ENCODE measurements around the gene IQSEC1. TPM values are rescaled to one million over a fixed set of nuclear protein-coding genes. Genes with fewer than 3 reads are reported as not detected.

The IQSEC1 gene
- total and polyA plus RNA-seq, 2 experiments from 2014 or later: 21.2 to 24.7 TPM

- Histone ChIP-seq H4K20me1 (ENCODE audit: insufficient read depth, poor library complexity, severe bottlenecking) (peaks cover 50% of the 10 kb centered on the region), H3K4me1 (ENCODE audit: insufficient read depth) (peaks cover 35% of the 10 kb centered on the region), H3K4me3 (no peak overlapping the region), H3K9me2 (replicated peaks; ENCODE audit: insufficient read depth) (no peaks in the 10 kb centered on the region), H3K9me3 (ENCODE audit: low read depth) (no peaks in the 10 kb centered on the region), H3K27ac (no peak overlapping the region), H3K4me2 (no peak overlapping the region), H3K27me3 (no peaks in the 10 kb centered on the region), H2AFZ (no peak overlapping the region), H3K79me2 (peaks cover 90% of the 10 kb centered on the region), H3K36me3 (replicated peaks; ENCODE audit: insufficient read depth, low read depth) (no peaks in the 10 kb centered on the region)
- TF ChIP-seq EZH2phosphoT487 (IDR thresholded peaks at IDR 0.05; ENCODE audit: low read depth, severe bottlenecking, unreplicated experiment) (no peak), CTCF (IDR thresholded peaks at IDR 0.05; ENCODE audit: poor library complexity) (no peak), EZH2 (IDR thresholded peaks at IDR 0.05; ENCODE audit: borderline replicate concordance) (no peak)
- WGBS (ENCODE audit: low lambda C conversion rate, missing lambda C conversion rate): 92% methylated on average over 14 of the region's 14 CpGs
- no peak for DNase-seq (ENCODE audit: low spot score)
Measured at GRCh38 chr3:12952343-12953200, 120.7 kb downstream of the IQSEC1 start.

- 86% methylated on average over 10 of the region's 10 CpGs for WGBS (ENCODE audit: low lambda C conversion rate, missing lambda C conversion rate)
- H3K27ac ChIP-seq: no peak overlapping the region
Measured at GRCh38 chr3:12948891-12949711, 124.1 kb downstream of the IQSEC1 start.

GRCh38 chr3:12948371-12948770, 124.9 kb downstream of the IQSEC1 start:
- Histone ChIP-seq H3K4me3 (no peak overlapping the region), H3K36me3 (replicated peaks; ENCODE audit: insufficient read depth, low read depth) (no peaks in the 10 kb centered on the region), H2AFZ (no peak overlapping the region), H3K4me2 (peak overlapping the region; percentile 40), H3K9me2 (replicated peaks; ENCODE audit: insufficient read depth) (no peaks in the 10 kb centered on the region), H3K27me3 (no peaks in the 10 kb centered on the region), H3K79me2 (peaks cover 81% of the 10 kb centered on the region), H3K9me3 (ENCODE audit: low read depth) (no peaks in the 10 kb centered on the region), H3K4me1 (ENCODE audit: insufficient read depth) (peaks cover 24% of the 10 kb centered on the region), H4K20me1 (ENCODE audit: insufficient read depth, poor library complexity, severe bottlenecking) (peaks cover 51% of the 10 kb centered on the region), H3K27ac (peak overlapping the region; percentile 43)
- 85% methylated on average over 7 of the region's 7 CpGs for WGBS (ENCODE audit: low lambda C conversion rate, missing lambda C conversion rate)
- DNase-seq (ENCODE audit: low spot score): no peak
- no peak for TF ChIP-seq CTCF (IDR thresholded peaks at IDR 0.05; ENCODE audit: poor library complexity)

More at GRCh38 chr3:12948891-12949711, 124.1 kb downstream of the IQSEC1 start:
- Histone ChIP-seq H3K27me3 (no peaks in the 10 kb centered on the region), H3K79me2 (peaks cover 84% of the 10 kb centered on the region), H3K9me3 (ENCODE audit: low read depth) (no peaks in the 10 kb centered on the region), H3K4me3 (no peak overlapping the region), H4K20me1 (ENCODE audit: insufficient read depth, poor library complexity, severe bottlenecking) (peaks cover 51% of the 10 kb centered on the region), H3K9me2 (replicated peaks; ENCODE audit: insufficient read depth) (no peaks in the 10 kb centered on the region), H3K4me1 (ENCODE audit: insufficient read depth) (peaks cover 24% of the 10 kb centered on the region), H3K4me2 (no peak overlapping the region), H3K36me3 (replicated peaks; ENCODE audit: insufficient read depth, low read depth) (no peaks in the 10 kb centered on the region), H2AFZ (no peak overlapping the region)
- DNase-seq (ENCODE audit: low spot score): no peak
- TF ChIP-seq EZH2 (IDR thresholded peaks at IDR 0.05; ENCODE audit: borderline replicate concordance): no peak
- no peak for TF ChIP-seq CTCF (IDR thresholded peaks at IDR 0.05; ENCODE audit: poor library complexity)
- TF ChIP-seq EZH2phosphoT487 (IDR thresholded peaks at IDR 0.05; ENCODE audit: low read depth, severe bottlenecking, unreplicated experiment): no peak

Measured in hepatocyte (in vitro differentiated cells).